ENCODE data around the gene CFAP65. TPM values are rescaled to one million over a fixed set of nuclear protein-coding genes. Genes with fewer than 3 reads are reported as not detected.

CFAP65 gene
- total RNA-seq, 1 donor from 2014 or later, result not detected

DNA sequence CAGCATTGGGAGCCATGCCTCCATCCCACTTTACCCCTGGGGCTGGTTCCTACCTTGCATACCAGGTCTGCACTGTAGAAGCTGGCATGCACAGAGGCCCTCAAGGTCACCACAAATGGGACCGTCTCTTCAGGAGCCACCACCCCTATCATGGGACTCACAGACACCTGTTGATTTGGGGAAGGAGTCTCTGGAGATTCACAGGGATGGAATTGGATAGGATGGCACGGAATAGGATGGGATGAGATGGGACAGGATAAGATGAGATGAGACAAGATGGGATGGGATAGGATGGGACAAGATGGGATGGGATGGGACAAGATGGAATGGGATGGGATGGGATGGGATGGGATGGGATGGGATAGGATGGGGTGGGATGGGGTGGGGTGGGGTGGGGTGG is 32.0 kb downstream of the CFAP65 start:
- H3K27me3 Mint-ChIP-seq (ENCODE audit: unreplicated experiment), result peaks cover 39% of the 10 kb centered on the region

DNA sequence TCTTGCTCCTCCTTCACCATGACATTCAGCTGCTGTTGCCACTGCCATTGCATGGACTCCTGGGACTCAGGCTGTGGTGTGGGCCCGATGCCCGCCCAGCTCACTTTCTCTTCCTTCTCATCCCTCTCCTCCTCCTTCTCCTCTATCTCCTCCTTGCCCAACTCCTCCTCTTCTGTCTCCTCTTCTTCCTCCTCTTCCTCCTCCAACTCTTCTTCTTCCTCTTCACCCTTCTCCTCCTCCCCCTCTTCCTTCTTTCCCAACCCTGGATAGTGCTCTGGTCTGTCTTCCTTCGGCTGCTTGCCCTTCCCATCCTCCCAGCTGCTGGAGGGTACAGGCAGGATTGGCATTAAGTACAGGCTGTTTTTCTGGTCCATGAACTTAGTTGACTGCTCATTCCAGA is 37.3 kb downstream of the CFAP65 start:
- Mint-ChIP-seq H3K36me3 (ENCODE audit: unreplicated experiment) (no peaks in the 10 kb centered on the region), H3K27ac (ENCODE audit: unreplicated experiment) (no peak overlapping the region), H3K27me3 (ENCODE audit: unreplicated experiment) (peaks cover 56% of the 10 kb centered on the region), H3K9me3 (ENCODE audit: unreplicated experiment) (no peaks in the 10 kb centered on the region), H3K4me1 (ENCODE audit: unreplicated experiment) (peaks cover 4% of the 10 kb centered on the region), H3K4me3 (ENCODE audit: unreplicated experiment) (no peak overlapping the region)
- TF ChIP-seq, protein P1, sequence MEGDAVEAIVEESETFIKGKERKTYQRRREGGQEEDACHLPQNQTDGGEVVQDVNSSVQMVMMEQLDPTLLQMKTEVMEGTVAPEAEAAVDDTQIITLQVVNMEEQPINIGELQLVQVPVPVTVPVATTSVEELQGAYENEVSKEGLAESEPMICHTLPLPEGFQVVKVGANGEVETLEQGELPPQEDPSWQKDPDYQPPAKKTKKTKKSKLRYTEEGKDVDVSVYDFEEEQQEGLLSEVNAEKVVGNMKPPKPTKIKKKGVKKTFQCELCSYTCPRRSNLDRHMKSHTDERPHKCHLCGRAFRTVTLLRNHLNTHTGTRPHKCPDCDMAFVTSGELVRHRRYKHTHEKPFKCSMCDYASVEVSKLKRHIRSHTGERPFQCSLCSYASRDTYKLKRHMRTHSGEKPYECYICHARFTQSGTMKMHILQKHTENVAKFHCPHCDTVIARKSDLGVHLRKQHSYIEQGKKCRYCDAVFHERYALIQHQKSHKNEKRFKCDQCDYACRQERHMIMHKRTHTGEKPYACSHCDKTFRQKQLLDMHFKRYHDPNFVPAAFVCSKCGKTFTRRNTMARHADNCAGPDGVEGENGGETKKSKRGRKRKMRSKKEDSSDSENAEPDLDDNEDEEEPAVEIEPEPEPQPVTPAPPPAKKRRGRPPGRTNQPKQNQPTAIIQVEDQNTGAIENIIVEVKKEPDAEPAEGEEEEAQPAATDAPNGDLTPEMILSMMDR (IDR thresholded peaks at IDR 0.05), result no peak
- DNase-seq (ENCODE audit: extremely low spot score, unreplicated experiment), result no peak

More for the DNA sequence above, 32.0 kb downstream of the CFAP65 start:
- Mint-ChIP-seq H3K4me3 (ENCODE audit: unreplicated experiment) (no peak overlapping the region), H3K36me3 (ENCODE audit: unreplicated experiment) (no peaks in the 10 kb centered on the region), H3K27ac (ENCODE audit: unreplicated experiment) (no peak overlapping the region), H3K9me3 (ENCODE audit: unreplicated experiment) (no peaks in the 10 kb centered on the region), H3K4me1 (ENCODE audit: unreplicated experiment) (no peaks in the 10 kb centered on the region)
- TF ChIP-seq, protein P1 (IDR thresholded peaks at IDR 0.05), result no peak
- no peak for DNase-seq (ENCODE audit: extremely low spot score, unreplicated experiment)

DNA sequence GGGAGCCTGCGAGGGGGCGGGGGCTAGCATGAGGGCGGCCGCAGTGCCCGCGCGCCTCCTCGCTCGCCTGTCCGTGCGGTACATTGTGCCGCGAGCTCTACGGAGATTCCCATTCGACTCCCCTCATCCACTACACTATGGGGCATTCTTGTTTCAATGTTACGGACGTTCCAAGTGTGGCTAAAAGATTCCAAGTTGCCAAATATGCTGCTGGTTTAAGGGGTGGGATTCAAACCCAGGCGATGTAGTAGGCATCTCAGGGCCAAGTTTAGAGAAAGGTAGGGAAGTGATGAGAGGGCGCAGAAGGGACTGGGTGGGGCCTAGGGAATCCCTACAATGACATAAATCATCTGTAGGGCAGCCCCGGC is 38.1 kb downstream of the CFAP65 start:
- Mint-ChIP-seq H3K9me3 (ENCODE audit: unreplicated experiment) (no peaks in the 10 kb centered on the region), H3K27ac (ENCODE audit: unreplicated experiment) (no peak overlapping the region), H3K27me3 (ENCODE audit: unreplicated experiment) (peaks cover 59% of the 10 kb centered on the region), H3K4me1 (ENCODE audit: unreplicated experiment) (peaks cover 4% of the 10 kb centered on the region), H3K36me3 (ENCODE audit: unreplicated experiment) (no peaks in the 10 kb centered on the region), H3K4me3 (ENCODE audit: unreplicated experiment) (no peak overlapping the region)
- no peak for DNase-seq (ENCODE audit: extremely low spot score, unreplicated experiment)
- TF ChIP-seq, protein P1 (IDR thresholded peaks at IDR 0.05), result no peak

DNA sequence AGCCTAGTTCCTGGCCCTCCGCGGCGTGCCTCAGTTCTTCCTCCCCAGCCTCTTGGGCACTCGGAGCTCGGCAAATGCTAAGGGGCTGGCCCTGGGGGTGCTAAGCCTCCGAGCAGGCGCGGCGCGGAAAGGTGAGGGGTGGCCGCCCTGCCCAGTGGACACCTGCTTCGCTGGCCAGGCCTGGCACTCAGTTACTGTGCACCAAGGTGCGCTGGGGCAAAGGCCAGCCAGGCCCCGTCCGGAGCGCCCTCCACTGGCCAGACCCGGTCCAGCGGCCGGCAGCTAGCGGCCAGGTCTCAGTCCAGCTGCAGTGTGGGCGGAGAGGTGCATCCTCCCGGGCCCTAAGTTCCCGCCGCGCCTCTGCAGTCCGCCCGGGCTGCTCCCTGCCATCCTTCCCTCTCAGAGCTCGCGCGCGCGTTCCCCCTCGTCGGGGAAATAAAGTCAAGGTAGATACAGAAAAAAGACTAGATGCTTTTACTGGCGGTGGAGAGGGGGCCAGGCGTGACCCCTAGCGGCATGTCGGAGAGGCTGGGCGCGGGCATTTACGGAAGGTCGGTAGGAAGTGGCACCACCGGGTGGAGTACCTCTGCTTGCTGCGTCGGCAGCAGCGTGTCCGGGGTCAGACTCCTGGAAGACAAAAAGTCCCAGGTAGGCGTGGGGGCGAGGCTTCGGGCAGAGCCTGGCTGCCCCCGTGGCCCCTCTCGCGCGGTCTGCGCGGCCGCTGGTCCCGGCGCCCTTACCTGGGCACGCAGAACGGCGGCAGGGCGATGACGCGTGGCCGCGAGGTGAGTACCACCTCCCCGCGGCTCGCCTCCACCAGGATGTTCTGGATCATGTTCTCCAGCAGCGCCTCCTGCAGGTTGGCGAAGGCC is 38.7 kb downstream of the CFAP65 start:
- TF ChIP-seq, protein P1 (IDR thresholded peaks at IDR 0.05), result peak; percentile 56
- no peak for DNase-seq (ENCODE audit: extremely low spot score, unreplicated experiment)
- Mint-ChIP-seq H3K9me3 (ENCODE audit: unreplicated experiment) (no peaks in the 10 kb centered on the region), H3K4me1 (ENCODE audit: unreplicated experiment) (peaks cover 4% of the 10 kb centered on the region), H3K27me3 (ENCODE audit: unreplicated experiment) (peaks cover 58% of the 10 kb centered on the region), H3K27ac (ENCODE audit: unreplicated experiment) (no peak overlapping the region), H3K4me3 (ENCODE audit: unreplicated experiment) (peak overlapping the region; percentile 32), H3K36me3 (ENCODE audit: unreplicated experiment) (no peaks in the 10 kb centered on the region)

DNA sequence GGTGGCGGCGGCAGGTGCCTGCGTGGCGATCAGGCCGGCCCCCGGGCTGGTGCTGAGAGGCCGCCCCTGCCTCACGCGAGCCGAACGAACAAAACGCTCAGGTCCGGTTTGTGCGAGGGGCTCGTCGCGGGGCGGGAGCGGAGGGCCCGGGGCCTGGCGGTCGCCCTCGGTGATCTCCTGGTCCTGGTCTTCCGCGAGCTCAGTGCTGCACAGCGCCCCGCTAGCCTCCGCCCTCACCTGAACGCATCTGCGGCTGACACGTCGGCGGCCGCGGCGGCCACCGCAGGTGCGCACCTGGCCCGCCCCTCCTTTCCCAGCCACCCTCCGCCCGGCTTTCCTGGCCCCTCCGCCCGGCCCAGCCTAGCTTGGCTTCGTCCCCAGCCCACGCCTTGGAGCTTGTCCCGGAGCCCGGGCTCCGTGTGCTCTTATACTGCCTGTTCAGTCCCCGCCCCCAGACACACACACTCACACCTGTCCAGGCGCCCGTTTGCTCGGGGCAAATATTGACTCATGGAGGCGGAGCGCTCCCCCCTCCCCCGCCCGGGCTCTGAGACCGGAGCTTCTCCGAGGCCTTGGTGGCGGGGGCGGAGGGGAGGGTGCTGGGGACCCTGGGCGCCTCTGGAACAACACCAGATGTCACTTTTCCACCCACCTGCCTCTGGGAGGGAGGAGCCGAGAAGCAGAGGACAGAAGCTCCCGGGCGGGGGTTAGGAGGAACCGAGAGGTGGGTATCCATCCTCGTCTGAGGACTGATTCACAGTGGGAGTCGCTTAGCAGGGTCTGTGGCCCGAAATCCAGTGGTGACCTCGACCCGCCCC is 39.5 kb downstream of the CFAP65 start:
- Mint-ChIP-seq H3K4me1 (ENCODE audit: unreplicated experiment) (peaks cover 8% of the 10 kb centered on the region), H3K27ac (ENCODE audit: unreplicated experiment) (no peak overlapping the region), H3K9me3 (ENCODE audit: unreplicated experiment) (no peaks in the 10 kb centered on the region), H3K27me3 (ENCODE audit: unreplicated experiment) (peaks cover 59% of the 10 kb centered on the region), H3K4me3 (ENCODE audit: unreplicated experiment) (no peak overlapping the region), H3K36me3 (ENCODE audit: unreplicated experiment) (no peaks in the 10 kb centered on the region)
- TF ChIP-seq, protein P1 (IDR thresholded peaks at IDR 0.05), result no peak
- no peak for DNase-seq (ENCODE audit: extremely low spot score, unreplicated experiment)
